Nucleus accumbens (tissue), 56 donors: ENCODE data around the gene ELMO1.

Experiments used
- DNase-seq, 56 donors: peaks; one replicate each; lab custom pipeline; 2025; lab: John Stamatoyannopoulos, UW

Gene ELMO1

DNA sequence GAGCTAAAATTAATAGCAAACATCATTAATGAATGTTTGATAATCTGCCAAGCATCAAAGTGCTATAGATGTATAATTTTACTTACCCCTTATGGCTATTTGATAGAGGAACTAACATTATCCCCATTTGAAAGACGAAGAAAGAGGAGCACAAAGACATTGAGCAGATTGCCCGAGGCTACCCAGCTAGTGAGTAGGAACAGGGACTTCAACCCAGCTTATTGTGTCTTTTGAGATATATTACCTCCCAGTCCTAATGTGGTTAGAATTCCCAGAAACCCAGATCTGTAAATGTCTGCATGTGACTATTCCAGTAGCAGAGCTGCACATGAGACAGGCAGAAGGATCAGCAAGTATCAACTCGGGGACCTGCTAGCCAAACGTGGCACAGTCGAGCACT, 564.3 kb downstream of the ELMO1 start:
- no peak for DNase-seq

GRCh38 chr7:36881233-36881874, 567.3 kb downstream of the ELMO1 start:
- DNase-seq, result no peak

- DNase-seq, result no peak
Measured at GRCh38 chr7:36880108-36880507, 568.6 kb downstream of the ELMO1 start.

GRCh38 chr7:36879021-36879420, 569.6 kb downstream of the ELMO1 start:
- no peak for DNase-seq

GRCh38 chr7:36878288-36878687, 570.4 kb downstream of the ELMO1 start:
- no peak for DNase-seq

- no peak for DNase-seq
Measured at GRCh38 chr7:36875794-36876193, 572.9 kb downstream of the ELMO1 start.

GRCh38 chr7:36874041-36874440, 574.6 kb downstream of the ELMO1 start:
- DNase-seq, result no peak

- no peak for DNase-seq
Measured at GRCh38 chr7:36871863-36872262, 576.8 kb downstream of the ELMO1 start.

- DNase-seq, result no peak
Measured at GRCh38 chr7:36871355-36871738, 577.3 kb downstream of the ELMO1 start.

DNA sequence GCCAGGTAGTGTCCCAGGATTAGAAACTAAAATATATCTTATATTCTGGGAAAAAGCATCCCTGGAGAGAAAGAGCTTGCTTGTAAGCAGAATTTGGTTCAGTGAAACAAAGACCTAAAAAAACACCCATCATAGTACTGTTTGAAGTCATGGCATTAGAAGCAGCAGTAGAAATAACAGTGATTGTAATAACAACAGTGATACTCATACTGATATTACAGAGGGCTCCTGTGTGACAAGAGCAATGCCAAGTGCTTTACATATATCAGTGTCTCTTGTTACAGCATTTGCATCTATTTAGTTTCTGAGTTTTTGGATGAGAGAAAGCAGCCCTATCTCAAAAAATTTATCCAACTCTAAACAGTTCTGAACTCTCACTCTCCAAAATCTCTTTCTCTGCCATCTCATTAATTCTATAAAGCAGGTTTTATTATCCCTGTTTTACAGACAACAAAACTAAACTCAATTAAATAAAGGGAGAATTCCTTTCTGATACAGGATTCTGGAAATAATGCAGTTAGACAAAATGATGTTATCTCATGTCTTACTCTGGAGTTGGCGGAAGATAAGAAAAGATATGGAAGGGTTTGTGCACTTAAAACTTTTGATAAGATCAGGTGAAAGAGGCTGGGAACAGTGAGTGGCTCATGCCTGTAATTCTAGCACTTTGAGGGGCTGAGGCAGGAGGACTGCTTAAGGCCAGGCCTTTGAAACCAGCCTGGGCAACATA, 577.9 kb downstream of the ELMO1 start:
- no peak for DNase-seq

DNA sequence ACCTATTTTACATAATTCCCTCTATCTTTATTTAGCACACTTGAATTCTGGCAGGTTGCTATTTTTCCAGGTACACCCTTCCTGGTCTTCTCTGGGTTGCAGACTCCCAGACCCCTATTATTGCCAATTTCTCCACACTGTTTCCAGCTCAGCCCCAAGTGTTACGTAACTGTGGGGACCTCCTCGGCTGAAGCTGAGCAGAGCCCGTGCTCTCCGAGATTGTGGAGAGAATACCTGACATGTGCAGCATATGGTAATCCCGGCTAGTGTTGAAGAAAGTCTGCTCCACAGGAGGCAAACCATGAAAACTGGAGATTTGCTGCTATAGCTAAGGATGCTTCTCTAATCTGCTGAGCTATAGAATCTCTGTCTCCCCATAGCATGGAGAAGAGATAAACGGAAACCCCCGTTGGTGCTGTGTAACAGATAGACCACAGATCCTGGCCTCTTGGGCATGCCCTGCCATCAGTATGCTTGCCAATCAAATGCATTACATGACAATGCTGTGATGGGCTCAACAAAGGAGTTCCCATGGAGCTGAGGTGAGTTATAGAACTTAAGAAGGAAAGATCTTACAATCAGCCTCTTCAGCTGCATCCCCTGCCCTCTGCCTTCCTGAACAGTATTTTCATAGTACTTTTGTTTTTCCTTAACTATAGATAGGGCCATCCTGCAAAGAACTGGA, 579.8 kb downstream of the ELMO1 start:
- DNase-seq, result no peak

DNA sequence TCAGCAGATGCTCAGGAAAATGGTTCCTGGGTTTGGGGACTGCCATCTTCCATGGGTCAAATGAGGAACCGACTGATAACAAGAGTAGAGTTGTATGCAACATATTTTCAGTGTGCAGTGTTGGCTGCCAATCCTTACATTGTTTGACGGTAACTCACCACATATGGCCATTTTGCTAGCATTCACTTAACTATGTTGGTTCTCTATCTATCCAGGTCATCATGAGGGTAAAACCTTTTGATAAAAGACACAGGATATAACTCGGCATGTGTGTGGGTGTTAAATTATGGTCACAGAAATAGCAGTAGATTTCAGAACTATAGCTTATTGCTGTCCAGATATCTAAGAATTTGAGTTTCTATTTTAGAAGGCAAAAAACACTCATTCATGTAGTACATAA, 583.6 kb downstream of the ELMO1 start:
- DNase-seq, result no peak

DNA sequence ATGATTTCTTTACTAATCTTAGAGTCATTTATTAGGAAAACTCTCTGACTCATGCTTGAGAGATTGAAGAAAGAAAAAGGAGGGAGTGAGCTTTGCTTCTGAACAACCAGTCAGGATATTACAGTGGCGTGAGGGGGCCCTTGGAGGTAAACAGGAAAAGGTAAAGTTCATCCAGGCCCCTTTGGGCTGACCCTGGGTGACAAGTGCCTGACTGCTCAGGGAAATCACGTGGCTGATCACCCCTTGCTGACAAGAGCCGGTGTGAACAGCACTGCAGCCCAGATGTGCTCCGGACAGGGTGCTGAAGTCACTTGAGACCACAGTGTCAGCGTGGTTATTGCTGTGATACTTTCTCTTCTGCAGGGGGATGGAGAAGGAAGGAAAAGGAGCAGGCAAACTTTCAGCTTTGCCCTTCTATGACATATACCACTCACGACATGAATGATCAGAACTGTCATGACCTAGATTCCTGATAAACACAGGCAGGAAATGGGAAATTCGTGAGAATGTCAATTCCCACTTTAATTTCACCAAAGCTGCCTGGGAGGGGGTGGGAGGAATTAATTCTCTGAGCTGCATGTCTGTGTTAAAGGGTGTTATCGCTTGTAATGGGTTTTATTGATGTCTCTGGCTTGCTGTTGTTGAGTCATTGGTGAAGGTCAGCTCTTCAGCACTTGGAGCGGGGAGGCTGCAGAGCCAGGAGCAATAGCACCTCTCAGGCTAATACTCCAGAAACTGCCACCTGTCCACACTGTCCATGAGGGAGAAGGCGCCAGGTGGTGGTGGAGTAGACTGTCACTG, 584.6 kb downstream of the ELMO1 start:
- peak in 1 of 56 donors; percentile 22 for DNase-seq

- no peak for DNase-seq
Measured at GRCh38 chr7:36862771-36863261, 585.8 kb downstream of the ELMO1 start.

- no peak for DNase-seq
Measured at GRCh38 chr7:36861656-36862055, 587.0 kb downstream of the ELMO1 start.

- DNase-seq, result no peak
Measured at GRCh38 chr7:36860681-36861080, 588.0 kb downstream of the ELMO1 start.

DNA sequence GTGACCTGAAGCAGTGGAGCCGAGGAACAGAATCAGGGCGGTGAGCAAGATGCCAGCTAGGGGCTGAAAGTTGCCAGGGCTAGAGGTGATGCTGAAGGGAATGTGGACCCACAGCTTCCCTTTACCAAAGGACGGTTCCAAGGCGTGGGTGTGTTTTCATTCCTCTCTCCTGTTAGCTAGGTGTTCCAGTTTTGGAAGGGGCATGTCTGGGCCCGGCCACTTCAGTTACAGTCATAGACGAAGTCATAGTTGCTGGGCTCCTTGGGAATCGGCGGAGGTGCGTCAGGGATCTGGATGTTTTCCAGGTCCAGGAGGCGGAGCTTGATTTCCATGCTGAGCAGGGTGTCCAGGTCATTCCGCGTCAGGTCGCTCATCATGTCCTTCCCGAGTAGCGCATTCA, 593.3 kb downstream of the ELMO1 start:
- DNase-seq, result no peak

DNA sequence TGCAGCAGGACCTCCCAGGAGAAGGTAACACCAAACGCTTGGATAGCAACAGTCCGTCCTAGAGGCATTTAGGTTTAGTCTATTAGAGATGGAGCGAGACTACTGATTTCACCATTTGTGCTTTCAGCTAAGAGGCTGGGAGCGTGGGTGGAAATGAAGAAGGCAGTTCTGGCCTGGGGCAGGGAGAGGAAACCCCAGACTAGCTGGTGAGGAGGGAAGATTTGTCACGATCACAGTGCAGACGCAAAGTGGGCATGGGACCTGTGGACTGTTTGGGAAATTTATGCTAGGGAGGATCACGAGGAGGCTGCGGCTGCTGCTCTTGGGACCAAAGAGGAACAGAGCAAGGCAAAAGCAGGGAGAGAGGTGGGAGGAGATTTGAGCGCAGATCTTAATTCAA, 594.0 kb downstream of the ELMO1 start:
- no peak for DNase-seq

GRCh38 chr7:36852931-36853330, 595.7 kb downstream of the ELMO1 start:
- no peak for DNase-seq

- DNase-seq, result no peak
Measured at GRCh38 chr7:36852017-36852416, 596.6 kb downstream of the ELMO1 start.

GRCh38 chr7:36851382-36851781, 597.3 kb downstream of the ELMO1 start:
- no peak for DNase-seq
